WTC11 (cell line): ENCODE measurements around the gene PXDC1. TPM values are rescaled to one million over a fixed set of nuclear protein-coding genes. Genes with fewer than 3 reads are reported as not detected.

Experiments
- ATAC-seq: fragments of 200-7000 bp; cut with Tn5 transposase; 2 replicates; pipeline ENCODE4 v1.10.0; 2021; ENCODE audit warnings: mild to moderate bottlenecking, moderate library complexity
- CTCF ChIA-PET: fragments of 300-600 bp; sonication (Branson Sonifier 250); formaldehyde crosslinking; loops from one replicate; lab custom pipeline; 2021; ENCODE audit warnings: antibody characterized with exemption; lab: Charles Lee
- POLR2A ChIA-PET: fragments of 350-600 bp; sonication (Branson Sonifier 250); formaldehyde crosslinking; loops from one replicate; lab custom pipeline; 2021; ENCODE audit warnings: antibody characterized with exemption; lab: Charles Lee
- DNase-seq: peaks from one replicate; pipeline ENCODE4 v3.0.0; 2021; ENCODE audit warnings: low spot score
- H3K27ac Mint-ChIP-seq: 2 replicates; pipeline ENCODE4 v1.8.0; 2021; ENCODE audit warnings: mixed read lengths
- H3K27me3 Mint-ChIP-seq: 2 replicates; pipeline ENCODE4 v1.8.0; 2021; ENCODE audit warnings: low read depth, mild to moderate bottlenecking, moderate library complexity, mixed read lengths
- H3K36me3 Mint-ChIP-seq: 2 replicates; pipeline ENCODE4 v1.8.0; 2021; ENCODE audit warnings: mixed read lengths
- H3K4me1 Mint-ChIP-seq: 2 replicates; pipeline ENCODE4 v1.8.0; 2022; ENCODE audit warnings: mixed read lengths
- H3K4me3 Mint-ChIP-seq: 2 replicates; pipeline ENCODE4 v1.8.0; 2021; ENCODE audit warnings: mild to moderate bottlenecking, moderate library complexity, mixed read lengths
- H3K9me3 Mint-ChIP-seq: 2 replicates; pipeline ENCODE4 v1.8.0; 2021; ENCODE audit warnings: mixed read lengths
- AFF4 ChIP-seq: sonication (generic); formaldehyde crosslinking; IDR thresholded peaks from 2 replicates; pipeline ENCODE4 v1.8.1; 2023; ENCODE audit warnings: mild to moderate bottlenecking, missing genetic modification reagents, borderline replicate concordance
- AR ChIP-seq: fragments of 250-450 bp; sonication (Bioruptor Pico); IDR thresholded peaks from 2 replicates; pipeline ENCODE4 v1.9.0; 2021; ENCODE audit warnings: mild to moderate bottlenecking
- CDX4 ChIP-seq: fragments of 250-450 bp; sonication (Bioruptor Pico); IDR thresholded peaks from 2 replicates; pipeline ENCODE4 v1.9.0; 2021; ENCODE audit warnings: moderate library complexity, mild to moderate bottlenecking, inconsistent platforms, borderline replicate concordance
- GABPB1 ChIP-seq: sonication (generic); formaldehyde crosslinking; IDR thresholded peaks from 2 replicates; pipeline ENCODE4 v1.8.1; 2023; ENCODE audit warnings: mild to moderate bottlenecking, missing genetic modification reagents
- HMGA2 ChIP-seq: fragments of 250-450 bp; sonication (Bioruptor Pico); IDR thresholded peaks from 2 replicates; pipeline ENCODE4 v1.4.0; 2021; ENCODE audit warnings: mild to moderate bottlenecking, moderate library complexity
- MLX ChIP-seq: sonication (generic); formaldehyde crosslinking; IDR thresholded peaks from 2 replicates; pipeline ENCODE4 v1.8.1; 2023; ENCODE audit warnings: mild to moderate bottlenecking, missing genetic modification reagents, moderate library complexity
- NR1H2 ChIP-seq: sonication (generic); formaldehyde crosslinking; IDR thresholded peaks from 2 replicates; pipeline ENCODE4 v1.9.0; 2021; ENCODE audit warnings: mild to moderate bottlenecking, moderate library complexity, missing genetic modification reagents
- NR3C1 ChIP-seq: sonication (generic); formaldehyde crosslinking; conservative IDR thresholded peaks from 2 replicates; pipeline ENCODE4 v1.8.1; 2023; ENCODE audit warnings: low read depth, mild to moderate bottlenecking, missing genetic modification reagents
- OVOL2 ChIP-seq: fragments of 250-450 bp; sonication (Bioruptor Pico); IDR thresholded peaks from 2 replicates; pipeline ENCODE4 v1.9.0; 2021; ENCODE audit warnings: mild to moderate bottlenecking, borderline replicate concordance
- PRRX2 ChIP-seq: fragments of 250-450 bp; sonication (Bioruptor Pico); IDR thresholded peaks from 2 replicates; pipeline ENCODE4 v1.8.0; 2021; ENCODE audit warnings: mild to moderate bottlenecking
- TEAD4 ChIP-seq: sonication (generic); formaldehyde crosslinking; IDR thresholded peaks from 2 replicates; pipeline ENCODE4 v1.8.0; 2022; ENCODE audit warnings: mild to moderate bottlenecking, missing genetic modification reagents
- USF1 ChIP-seq: sonication (generic); formaldehyde crosslinking; IDR thresholded peaks from 2 replicates; pipeline ENCODE4 v1.8.0; 2022; ENCODE audit warnings: mild to moderate bottlenecking, missing genetic modification reagents
- ZNF219 ChIP-seq: sonication (generic); formaldehyde crosslinking; IDR thresholded peaks from 2 replicates; pipeline ENCODE4 v1.8.0; 2023; ENCODE audit warnings: missing genetic modification reagents, mild to moderate bottlenecking, borderline replicate concordance
- ZNF423 ChIP-seq: fragments of 250-450 bp; sonication (Bioruptor Pico); IDR thresholded peaks from 2 replicates; pipeline ENCODE4 v2.1.2; 2022; ENCODE audit warnings: mild to moderate bottlenecking, moderate library complexity
- ZNF512 ChIP-seq: sonication (generic); formaldehyde crosslinking; IDR thresholded peaks from 2 replicates; pipeline ENCODE4 v1.8.1; 2022; ENCODE audit warnings: missing genetic modification reagents, borderline replicate concordance
- ZNF671 ChIP-seq: fragments of 250-450 bp; sonication (Bioruptor Pico); IDR thresholded peaks from 2 replicates; pipeline ENCODE4 v1.8.0; 2021; ENCODE audit warnings: mild to moderate bottlenecking
- total RNA-seq: library from RNA; stranded (reverse); gene quantifications from 3 replicates; pipeline ENCODE4 v1.2.3, GENCODE V29; 2021

The PXDC1 gene
- total RNA-seq, 1 experiment from 2014 or later, result 3.3 TPM

GRCh38 chr6:3749067-3749841 lies 2.3 kb downstream of the PXDC1 start (continued):
- no peak for TF ChIP-seq AR

- peak; percentile 56 for ATAC-seq
- ChIA-PET CTCF (interaction anchor here (0.6 to 3.3 kb wide), 14 partner anchors 8 to 351 kb away, joined by 3 to 68 read pairs (median 4); partner anchors contain the start of gene FAM50B), POLR2A (interaction anchor here (0.9 kb wide), 1 partner anchor 33 kb away, joined by 3 read pairs; no protein-coding TSS in a partner anchor)
- no peak overlapping the region for H3K27ac Mint-ChIP-seq
- peaks cover 40% of the 10 kb centered on the region for H3K4me1 Mint-ChIP-seq
- no peak for TF ChIP-seq ZNF512
- TF ChIP-seq GABPB1 (CRISPR knock-in tag), result peak; percentile 55
- no peak for TF ChIP-seq HMGA2 (CRISPR knock-in tag)
- TF ChIP-seq ZNF219 (CRISPR knock-in tag), result no peak
- TF ChIP-seq NR3C1, result no peak
- H3K36me3 Mint-ChIP-seq, result no peaks in the 10 kb centered on the region
- DNase-seq, result peak; percentile 78
- no peak overlapping the region for H3K4me3 Mint-ChIP-seq
- no peaks in the 10 kb centered on the region for H3K9me3 Mint-ChIP-seq
- peaks cover 39% of the 10 kb centered on the region for H3K27me3 Mint-ChIP-seq
Observed at GRCh38 chr6:3748208-3749066, 3.1 kb downstream of the PXDC1 start.

GRCh38 chr6:3747100-3747737 lies 4.3 kb downstream of the PXDC1 start:
- peaks cover 43% of the 10 kb centered on the region for H3K4me1 Mint-ChIP-seq
- DNase-seq, result no peak
- peaks cover 28% of the 10 kb centered on the region for H3K27me3 Mint-ChIP-seq
- no peak for ATAC-seq
- no peak overlapping the region for H3K27ac Mint-ChIP-seq
- ChIA-PET CTCF (interaction anchor here (1.7 to 5.0 kb wide), 3 partner anchors 103 to 186 kb away, joined by 4 to 60 read pairs (median 12); partner anchors contain the start of gene FAM50B), POLR2A (no interaction called here)
- no peak overlapping the region for H3K4me3 Mint-ChIP-seq
- no peaks in the 10 kb centered on the region for H3K36me3 Mint-ChIP-seq
- H3K9me3 Mint-ChIP-seq, result no peaks in the 10 kb centered on the region
- no peak for TF ChIP-seq AFF4 (CRISPR knock-in tag)
- TF ChIP-seq ZNF512, result no peak
- no peak for TF ChIP-seq PRRX2 (CRISPR knock-in tag)
- no peak for TF ChIP-seq OVOL2 (CRISPR knock-in tag)
- no peak for TF ChIP-seq USF1 (CRISPR knock-in tag)
- no peak for TF ChIP-seq MLX (CRISPR knock-in tag)
- no peak for TF ChIP-seq TEAD4
- no peak for TF ChIP-seq HMGA2 (CRISPR knock-in tag)
- TF ChIP-seq ZNF671 (CRISPR knock-in tag), result no peak
- TF ChIP-seq NR1H2 (CRISPR knock-in tag), result no peak
- no peak for TF ChIP-seq CDX4
- no peak for TF ChIP-seq ZNF423 (CRISPR knock-in tag)
